ENCODE data around the gene SETD3.

GRCh38 chr14:99510556-99511139 is 30.0 kb upstream of the SETD3 start:
- TF ChIP-seq CTCF (IDR thresholded peaks at IDR 0.05; ENCODE audit: insufficient read depth, low read depth, low read length), result no peak
- TF ChIP-seq EZH2 (IDR thresholded peaks at IDR 0.05; ENCODE audit: insufficient read depth, low read length), result no peak
